Left ventricle myocardium inferior (tissue), 1 donor: ENCODE data around the gene SPRY4. TPM values are rescaled to one million over a fixed set of nuclear protein-coding genes. Genes with fewer than 3 reads are reported as not detected.
"Not testable (repeated sequence)": the region's sequence is repeated elsewhere in the genome, so short reads cannot be mapped to it uniquely, and the experiment has no call there.

ENCODE experiments used
- DNase-seq: peaks from one replicate; pipeline ENCODE4 v3.0.0-alpha.2; 2020
- H3K27ac ChIP-seq: fragments of 200-600 bp; replicated peaks from 2 replicates; pipeline ENCODE4 v1.8.0; 2021
- H3K27me3 ChIP-seq: fragments of 200-600 bp; 2 replicates; pipeline ENCODE4 v1.8.0; 2021; ENCODE audit warnings: low read depth
- H3K36me3 ChIP-seq: fragments of 200-600 bp; 2 replicates; pipeline ENCODE4 v1.8.0; 2021
- H3K4me1 ChIP-seq: fragments of 200-600 bp; 2 replicates; pipeline ENCODE4 v1.8.0; 2021
- H3K4me3 ChIP-seq: fragments of 200-600 bp; 2 replicates; pipeline ENCODE4 v1.8.0; 2021; ENCODE audit warnings: mild to moderate bottlenecking, moderate library complexity
- H3K9me3 ChIP-seq: fragments of 200-600 bp; replicated peaks from 2 replicates; pipeline ENCODE4 v1.8.0; 2021
- intact Hi-C: fragments of 100-400 bp; cut with micrococcal nuclease; formaldehyde crosslinking; loops from one replicate; pipeline ENCODE4 v1.11.0; 2022
- total RNA-seq: library from RNA; stranded (reverse); fragmentation: NEBNext Ultra II Directional; extraction: Animal tissue kit (Norgen Biotek cat#: 25700); gene quantifications from one replicate; pipeline ENCODE4 v1.2.1, GENCODE V29; 2021
- TF ChIP-seq, protein P1 (sequence below): fragments of 200-600 bp; IDR thresholded peaks from 2 replicates; pipeline ENCODE4 v1.8.0; 2021; ENCODE audit warnings: antibody characterized with exemption, mild to moderate bottlenecking, borderline replicate concordance
- donor health status: DM: no; HTN: yes; CAD: no; lungs with severe emphysema.

The SPRY4 gene
- total RNA-seq, 1 donor from 2014 or later = 10.2 TPM

DNA sequence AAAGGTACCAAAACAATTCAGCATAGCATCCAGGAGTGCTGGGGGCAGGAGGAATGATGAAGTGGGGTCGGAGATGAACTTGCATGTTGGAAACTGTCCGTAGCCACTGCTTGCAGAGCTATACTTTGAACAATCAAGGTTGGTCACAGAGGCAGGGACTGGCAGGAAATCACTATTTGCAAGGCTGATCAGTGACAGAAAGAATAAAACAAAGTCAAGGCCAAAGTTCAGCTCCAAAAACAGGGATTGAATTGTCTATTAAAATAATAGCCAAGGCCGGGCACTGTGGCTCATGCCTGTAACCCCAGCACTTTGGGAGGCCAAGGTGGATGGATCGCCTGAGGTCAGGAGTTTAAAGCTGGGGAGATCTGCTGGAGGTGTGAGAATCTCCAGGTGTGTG lies 18.7 kb upstream of the SPRY4 start:
- Histone ChIP-seq H3K4me3 (no peak overlapping the region), H3K27me3 (no peaks in the 10 kb centered on the region)
- intact Hi-C loops = no loop called here

DNA sequence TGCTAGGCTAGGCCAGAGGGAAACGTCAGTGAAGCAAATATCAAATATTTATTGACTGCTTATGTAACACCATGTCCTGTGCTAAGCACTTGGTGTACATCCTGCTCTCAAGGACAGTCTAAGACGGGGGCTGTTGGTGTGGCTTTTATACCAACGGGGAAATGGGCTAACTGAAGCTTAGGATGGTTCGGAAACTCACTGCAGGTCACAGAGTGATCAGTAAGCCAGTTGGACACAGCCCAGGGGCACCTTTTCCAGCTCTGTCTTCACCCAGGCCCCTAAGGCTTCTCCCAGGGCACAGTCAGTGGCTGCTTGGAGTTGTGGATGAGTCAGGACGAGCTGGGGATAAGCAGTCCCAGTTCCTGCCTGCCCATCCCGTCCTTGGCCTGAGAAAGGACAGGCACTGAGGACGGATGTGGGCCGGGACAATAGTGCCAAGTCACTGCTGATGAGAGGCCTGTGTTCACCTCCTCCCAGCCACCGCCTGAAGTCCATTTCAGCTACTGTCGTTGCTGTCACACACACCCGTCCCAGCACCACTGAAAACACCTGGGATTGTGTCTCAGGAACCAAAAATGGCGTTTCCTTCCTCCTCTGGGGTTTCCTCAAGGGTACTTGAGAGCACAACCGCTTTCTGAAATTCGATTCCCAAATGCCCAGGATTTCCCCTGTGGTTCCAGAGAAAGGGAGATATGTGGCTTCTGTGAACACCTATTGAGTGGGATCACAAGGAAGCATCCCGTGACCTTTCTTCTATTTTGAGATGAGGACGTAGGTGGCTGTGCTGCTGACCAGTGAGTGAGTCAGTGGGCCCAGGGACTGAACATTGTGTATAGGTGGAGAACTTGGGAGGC lies 17.5 kb upstream of the SPRY4 start:
- Histone ChIP-seq H3K27ac (peak overlapping the region; percentile 71), H3K27me3 (no peaks in the 10 kb centered on the region), H3K9me3 (peaks cover 29% of the 10 kb centered on the region), H3K4me1 (peaks cover 8% of the 10 kb centered on the region), H3K4me3 (no peak overlapping the region), H3K36me3 (peaks cover 12% of the 10 kb centered on the region)
- intact Hi-C loops = no loop called here
- no peak for DNase-seq
- TF ChIP-seq, protein P1, sequence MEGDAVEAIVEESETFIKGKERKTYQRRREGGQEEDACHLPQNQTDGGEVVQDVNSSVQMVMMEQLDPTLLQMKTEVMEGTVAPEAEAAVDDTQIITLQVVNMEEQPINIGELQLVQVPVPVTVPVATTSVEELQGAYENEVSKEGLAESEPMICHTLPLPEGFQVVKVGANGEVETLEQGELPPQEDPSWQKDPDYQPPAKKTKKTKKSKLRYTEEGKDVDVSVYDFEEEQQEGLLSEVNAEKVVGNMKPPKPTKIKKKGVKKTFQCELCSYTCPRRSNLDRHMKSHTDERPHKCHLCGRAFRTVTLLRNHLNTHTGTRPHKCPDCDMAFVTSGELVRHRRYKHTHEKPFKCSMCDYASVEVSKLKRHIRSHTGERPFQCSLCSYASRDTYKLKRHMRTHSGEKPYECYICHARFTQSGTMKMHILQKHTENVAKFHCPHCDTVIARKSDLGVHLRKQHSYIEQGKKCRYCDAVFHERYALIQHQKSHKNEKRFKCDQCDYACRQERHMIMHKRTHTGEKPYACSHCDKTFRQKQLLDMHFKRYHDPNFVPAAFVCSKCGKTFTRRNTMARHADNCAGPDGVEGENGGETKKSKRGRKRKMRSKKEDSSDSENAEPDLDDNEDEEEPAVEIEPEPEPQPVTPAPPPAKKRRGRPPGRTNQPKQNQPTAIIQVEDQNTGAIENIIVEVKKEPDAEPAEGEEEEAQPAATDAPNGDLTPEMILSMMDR = no peak

More for the DNA sequence above, 18.7 kb upstream of the SPRY4 start:
- Histone ChIP-seq H3K4me1 (peaks cover 8% of the 10 kb centered on the region), H3K9me3 (peaks cover 29% of the 10 kb centered on the region), H3K36me3 (peaks cover 12% of the 10 kb centered on the region), H3K27ac (no peak overlapping the region)
- TF ChIP-seq, protein P1 = no peak
- no peak for DNase-seq

DNA sequence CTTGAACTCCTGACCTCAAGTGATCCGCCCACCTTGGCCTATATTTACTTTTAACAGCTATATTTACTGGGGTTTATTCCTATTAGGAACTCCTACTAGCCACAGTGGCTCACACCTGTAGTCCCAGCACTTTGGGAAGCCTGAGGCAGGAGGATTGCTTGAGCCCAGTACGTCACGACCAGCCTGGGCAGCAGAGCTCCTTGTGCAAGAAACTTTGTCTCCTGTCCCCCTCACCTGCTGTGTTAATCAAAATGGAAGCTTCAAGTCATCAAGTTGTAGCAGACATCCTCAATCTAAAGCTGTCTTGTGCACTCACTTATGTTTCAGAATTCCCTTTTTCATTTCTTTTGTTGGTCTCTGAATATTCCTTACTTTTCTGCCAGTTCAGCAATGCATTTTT lies 15.0 kb upstream of the SPRY4 start:
- peaks cover 15% of the 10 kb centered on the region for H3K9me3 ChIP-seq
- intact Hi-C loops = no loop called here
- H3K4me3 ChIP-seq = no peak overlapping the region
- DNase-seq = no peak
- TF ChIP-seq, protein P1 = no peak
- H3K27me3 ChIP-seq = no peaks in the 10 kb centered on the region
- peaks cover 5% of the 10 kb centered on the region for H3K36me3 ChIP-seq
- H3K4me1 ChIP-seq = peaks cover 8% of the 10 kb centered on the region
- H3K27ac ChIP-seq = no peak overlapping the region

DNA sequence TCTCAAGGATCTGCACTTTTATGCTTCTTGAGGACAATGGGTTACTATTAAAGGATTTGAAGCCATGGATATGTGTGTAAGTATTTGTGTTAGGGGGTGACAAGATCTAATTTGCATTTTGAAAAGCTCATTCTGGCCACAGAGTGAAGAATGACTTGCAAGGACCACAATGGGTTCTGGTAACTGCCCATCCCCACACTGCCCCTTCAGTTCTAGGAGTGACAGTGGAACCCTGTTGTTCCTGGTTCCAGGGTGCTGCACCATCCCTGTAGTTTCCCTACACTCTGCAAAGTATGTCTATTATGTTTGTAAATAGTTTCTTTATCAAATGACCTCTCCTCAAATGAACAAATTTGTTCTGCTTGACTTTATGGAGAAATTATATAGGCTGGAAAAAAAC lies 9.7 kb upstream of the SPRY4 start:
- DNase-seq = no peak
- TF ChIP-seq, protein P1 = no peak
- intact Hi-C loops = no loop called here

DNA sequence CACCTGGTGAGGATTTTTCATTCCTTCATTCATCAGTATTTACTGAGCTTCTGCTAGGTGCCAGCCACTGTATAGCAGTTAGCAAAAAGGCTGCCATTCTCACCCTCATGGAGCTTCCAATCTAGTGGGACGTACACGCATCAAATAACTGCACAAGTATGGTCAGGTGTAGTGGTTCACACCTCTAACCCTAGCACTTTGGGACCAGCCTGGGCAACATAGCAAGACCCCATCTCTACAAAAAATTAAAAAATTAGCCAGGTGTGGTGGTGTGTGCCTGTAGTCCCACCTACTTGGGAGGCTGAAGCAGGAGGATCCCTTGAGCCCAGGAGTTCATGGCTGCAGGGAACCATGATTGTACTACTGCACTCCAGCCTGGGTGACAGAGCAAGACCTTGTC lies 8.9 kb upstream of the SPRY4 start:
- H3K9me3 ChIP-seq, DNase-seq, H3K4me3 ChIP-seq, intact Hi-C loops, H3K27ac ChIP-seq, H3K4me1 ChIP-seq, H3K27me3 ChIP-seq, H3K36me3 ChIP-seq: not testable (repeated sequence)

More for the DNA sequence above, 9.7 kb upstream of the SPRY4 start:
- Histone ChIP-seq H3K27ac (no peak overlapping the region), H3K4me1 (no peaks in the 10 kb centered on the region), H3K36me3 (no peaks in the 10 kb centered on the region), H3K9me3 (no peaks in the 10 kb centered on the region), H3K4me3 (no peak overlapping the region), H3K27me3 (no peaks in the 10 kb centered on the region)

DNA sequence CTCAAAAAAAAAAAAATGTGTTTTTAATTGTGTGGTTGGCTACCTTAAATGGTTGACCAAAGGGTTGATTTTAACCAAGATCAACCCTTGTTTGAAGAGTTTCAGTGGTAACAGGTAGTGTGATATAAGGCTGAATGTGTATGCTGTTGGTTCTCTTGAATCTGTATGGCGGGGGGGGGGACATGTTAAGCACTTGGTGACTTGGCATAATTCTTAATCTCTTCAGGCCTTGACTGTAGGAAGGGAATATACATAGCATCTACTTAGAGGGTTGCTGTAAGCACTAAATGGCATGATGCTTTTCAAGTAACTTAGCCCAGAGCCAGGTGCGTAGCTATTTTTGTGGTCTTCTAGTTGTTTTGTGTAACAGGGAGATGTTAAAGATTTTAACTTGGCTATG lies 5.6 kb upstream of the SPRY4 start:
- Histone ChIP-seq H3K36me3 (no peaks in the 10 kb centered on the region), H3K4me1 (peaks cover 27% of the 10 kb centered on the region), H3K9me3 (no peaks in the 10 kb centered on the region), H3K4me3 (no peak overlapping the region), H3K27ac (no peak overlapping the region), H3K27me3 (peaks cover 3% of the 10 kb centered on the region)
- TF ChIP-seq, protein P1 = no peak
- no peak for DNase-seq
- intact Hi-C loops = no loop called here
